Nephron progenitor cell (in vitro differentiated cells): ENCODE measurements around the gene RTN4RL1.

Experiments used
- DNase-seq: peaks from one replicate; pipeline ENCODE4 v3.0.0; 2021
- H3K27ac Mint-ChIP-seq: 2 replicates; pipeline ENCODE4 v1.8.0; 2021; ENCODE audit warnings: mild to moderate bottlenecking, moderate library complexity, mixed read lengths
- H3K27me3 Mint-ChIP-seq: 2 replicates; pipeline ENCODE4 v1.8.0; 2021; ENCODE audit warnings: mild to moderate bottlenecking, low read depth, mixed read lengths; ENCODE audit not compliant: poor library complexity
- H3K36me3 Mint-ChIP-seq: 2 replicates; pipeline ENCODE4 v1.8.0; 2021; ENCODE audit warnings: low read depth, mixed read lengths
- H3K4me1 Mint-ChIP-seq: 2 replicates; pipeline ENCODE4 v1.8.0; 2021; ENCODE audit warnings: mixed read lengths
- H3K4me3 Mint-ChIP-seq: 2 replicates; pipeline ENCODE4 v1.8.0; 2021; ENCODE audit warnings: mild to moderate bottlenecking, moderate library complexity, mixed read lengths
- H3K9me3 Mint-ChIP-seq: 2 replicates; pipeline ENCODE4 v1.8.0; 2021; ENCODE audit warnings: mild to moderate bottlenecking, moderate library complexity, mixed read lengths
- TF ChIP-seq, protein P1 (sequence below): fragments of 200-600 bp; sonication (generic); IDR thresholded peaks from 2 replicates; pipeline ENCODE4 v1.5.0; 2021; ENCODE audit warnings: antibody characterized with exemption

RTN4RL1 gene

DNA sequence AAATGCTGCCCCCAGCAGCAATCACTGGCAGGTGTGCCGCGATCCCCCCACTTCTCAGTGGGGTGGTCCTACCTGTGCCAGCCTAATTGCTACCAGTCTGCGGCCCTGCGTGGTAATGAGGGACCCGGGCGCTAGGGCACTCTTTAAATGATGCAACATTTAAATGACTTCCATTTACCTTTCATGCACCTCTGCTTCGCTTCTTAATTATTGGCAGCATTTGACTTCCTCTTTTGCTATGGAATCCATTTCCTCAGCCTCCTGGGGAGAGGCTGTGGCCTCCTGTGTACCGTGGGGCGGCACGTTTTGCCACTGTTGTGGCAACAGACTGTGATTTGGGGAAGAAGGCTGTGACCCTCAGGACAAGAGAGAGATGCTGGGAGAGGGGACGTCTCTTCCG lies 109.2 kb downstream of the RTN4RL1 start:
- Mint-ChIP-seq H3K9me3 (no peaks in the 10 kb centered on the region), H3K4me3 (no peak overlapping the region), H3K27ac (peak overlapping the region; percentile 1), H3K27me3 (peaks cover 52% of the 10 kb centered on the region), H3K4me1 (peaks cover 66% of the 10 kb centered on the region), H3K36me3 (no peaks in the 10 kb centered on the region)
- TF ChIP-seq, protein P1, sequence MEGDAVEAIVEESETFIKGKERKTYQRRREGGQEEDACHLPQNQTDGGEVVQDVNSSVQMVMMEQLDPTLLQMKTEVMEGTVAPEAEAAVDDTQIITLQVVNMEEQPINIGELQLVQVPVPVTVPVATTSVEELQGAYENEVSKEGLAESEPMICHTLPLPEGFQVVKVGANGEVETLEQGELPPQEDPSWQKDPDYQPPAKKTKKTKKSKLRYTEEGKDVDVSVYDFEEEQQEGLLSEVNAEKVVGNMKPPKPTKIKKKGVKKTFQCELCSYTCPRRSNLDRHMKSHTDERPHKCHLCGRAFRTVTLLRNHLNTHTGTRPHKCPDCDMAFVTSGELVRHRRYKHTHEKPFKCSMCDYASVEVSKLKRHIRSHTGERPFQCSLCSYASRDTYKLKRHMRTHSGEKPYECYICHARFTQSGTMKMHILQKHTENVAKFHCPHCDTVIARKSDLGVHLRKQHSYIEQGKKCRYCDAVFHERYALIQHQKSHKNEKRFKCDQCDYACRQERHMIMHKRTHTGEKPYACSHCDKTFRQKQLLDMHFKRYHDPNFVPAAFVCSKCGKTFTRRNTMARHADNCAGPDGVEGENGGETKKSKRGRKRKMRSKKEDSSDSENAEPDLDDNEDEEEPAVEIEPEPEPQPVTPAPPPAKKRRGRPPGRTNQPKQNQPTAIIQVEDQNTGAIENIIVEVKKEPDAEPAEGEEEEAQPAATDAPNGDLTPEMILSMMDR: no peak
- no peak for DNase-seq

DNA sequence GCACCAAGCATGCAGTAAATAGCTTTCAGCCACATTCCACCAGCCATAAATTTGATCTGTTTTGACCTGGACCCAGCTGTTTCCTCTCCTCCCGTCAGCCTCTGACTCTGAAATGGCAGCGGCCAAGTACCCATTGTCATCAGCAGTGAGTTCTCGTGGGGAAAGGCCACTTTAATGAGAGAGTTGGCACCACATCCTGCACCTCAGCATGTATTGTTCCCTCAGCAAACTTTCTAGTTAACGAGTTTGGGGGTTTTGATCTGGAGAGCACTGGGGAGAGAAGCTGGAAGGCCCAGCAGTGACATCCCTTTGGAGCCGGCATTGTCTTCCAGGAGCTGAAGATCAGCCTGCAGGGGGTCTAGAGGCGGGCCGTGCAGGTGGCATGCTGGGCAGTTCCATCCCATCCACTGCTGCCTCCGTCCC lies 110.5 kb downstream of the RTN4RL1 start:
- no peak for DNase-seq
- TF ChIP-seq, protein P1: no peak
- Mint-ChIP-seq H3K4me3 (no peak overlapping the region), H3K36me3 (no peaks in the 10 kb centered on the region), H3K9me3 (no peaks in the 10 kb centered on the region), H3K27ac (no peak overlapping the region), H3K27me3 (peaks cover 64% of the 10 kb centered on the region), H3K4me1 (peaks cover 56% of the 10 kb centered on the region)

DNA sequence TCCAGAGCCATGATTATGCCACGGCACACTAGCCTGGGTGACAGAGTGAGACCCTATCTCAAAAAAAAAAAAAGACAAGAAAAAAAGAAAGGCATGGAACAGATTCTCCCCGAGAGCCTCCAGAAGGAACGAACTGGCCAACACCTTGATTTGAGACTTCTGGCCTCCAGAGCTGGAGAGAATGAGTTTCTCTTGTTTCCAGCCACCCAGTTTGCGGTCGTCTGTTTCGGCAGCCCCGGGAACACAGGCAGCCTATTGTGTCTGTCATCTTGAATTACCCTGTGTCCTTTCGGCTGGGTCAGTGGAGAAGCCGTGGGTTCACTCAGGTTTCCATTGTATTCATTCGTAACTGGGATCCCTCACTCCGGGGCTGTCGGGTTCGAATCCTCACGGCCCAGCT lies 111.4 kb downstream of the RTN4RL1 start:
- Mint-ChIP-seq H3K4me1 (peaks cover 52% of the 10 kb centered on the region), H3K27ac (no peak overlapping the region), H3K36me3 (no peaks in the 10 kb centered on the region), H3K9me3 (no peaks in the 10 kb centered on the region), H3K27me3 (peaks cover 72% of the 10 kb centered on the region), H3K4me3 (no peak overlapping the region)
- DNase-seq: no peak
- TF ChIP-seq, protein P1: no peak

DNA sequence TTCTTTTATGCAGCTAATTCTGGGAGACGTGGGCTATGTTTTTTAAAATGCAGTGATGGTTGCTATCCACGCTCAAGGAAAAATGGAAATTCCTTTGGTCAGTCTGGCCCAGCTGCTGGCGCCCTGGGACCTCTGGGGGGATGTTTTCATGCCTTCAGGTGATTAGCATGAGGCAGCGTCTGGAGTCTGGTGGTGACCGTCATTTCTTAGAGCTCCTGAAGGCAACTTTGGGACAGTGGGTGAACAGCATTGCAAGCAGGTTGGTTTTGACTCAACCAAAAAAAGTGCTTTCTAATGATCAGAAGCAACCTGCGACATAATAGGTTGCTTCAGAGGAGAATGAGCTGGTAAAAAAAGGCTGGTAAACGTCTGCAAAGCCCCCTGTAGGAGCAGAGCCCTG lies 113.0 kb downstream of the RTN4RL1 start:
- Mint-ChIP-seq H3K4me3 (no peak overlapping the region), H3K27ac (no peak overlapping the region), H3K9me3 (no peaks in the 10 kb centered on the region), H3K36me3 (no peaks in the 10 kb centered on the region), H3K4me1 (peaks cover 58% of the 10 kb centered on the region), H3K27me3 (peaks cover 88% of the 10 kb centered on the region)
- DNase-seq: no peak
- TF ChIP-seq, protein P1: no peak

DNA sequence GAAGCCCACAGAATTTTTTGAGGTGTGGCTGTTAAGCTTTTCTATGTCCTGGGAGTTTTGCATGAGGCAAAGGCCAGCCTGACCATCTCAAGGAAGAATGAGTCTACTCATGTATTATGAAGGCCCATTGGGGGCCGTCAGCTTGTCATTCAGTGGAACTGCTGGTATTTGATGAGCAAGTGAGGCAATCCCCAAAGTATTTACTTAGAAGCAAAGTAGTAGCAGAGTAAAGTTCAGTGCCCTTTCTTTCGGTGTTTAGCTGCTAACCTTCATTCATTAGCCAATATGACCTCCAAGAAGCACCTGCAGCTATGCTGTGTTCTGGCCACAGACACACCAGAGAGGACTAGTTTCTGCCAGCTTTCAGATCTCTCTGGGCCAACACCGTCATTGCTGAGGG lies 115.1 kb downstream of the RTN4RL1 start:
- Mint-ChIP-seq H3K27ac (no peak overlapping the region), H3K4me3 (no peak overlapping the region), H3K27me3 (peaks cover 94% of the 10 kb centered on the region), H3K36me3 (no peaks in the 10 kb centered on the region), H3K9me3 (no peaks in the 10 kb centered on the region), H3K4me1 (peaks cover 60% of the 10 kb centered on the region)
- DNase-seq: no peak
- TF ChIP-seq, protein P1: no peak

DNA sequence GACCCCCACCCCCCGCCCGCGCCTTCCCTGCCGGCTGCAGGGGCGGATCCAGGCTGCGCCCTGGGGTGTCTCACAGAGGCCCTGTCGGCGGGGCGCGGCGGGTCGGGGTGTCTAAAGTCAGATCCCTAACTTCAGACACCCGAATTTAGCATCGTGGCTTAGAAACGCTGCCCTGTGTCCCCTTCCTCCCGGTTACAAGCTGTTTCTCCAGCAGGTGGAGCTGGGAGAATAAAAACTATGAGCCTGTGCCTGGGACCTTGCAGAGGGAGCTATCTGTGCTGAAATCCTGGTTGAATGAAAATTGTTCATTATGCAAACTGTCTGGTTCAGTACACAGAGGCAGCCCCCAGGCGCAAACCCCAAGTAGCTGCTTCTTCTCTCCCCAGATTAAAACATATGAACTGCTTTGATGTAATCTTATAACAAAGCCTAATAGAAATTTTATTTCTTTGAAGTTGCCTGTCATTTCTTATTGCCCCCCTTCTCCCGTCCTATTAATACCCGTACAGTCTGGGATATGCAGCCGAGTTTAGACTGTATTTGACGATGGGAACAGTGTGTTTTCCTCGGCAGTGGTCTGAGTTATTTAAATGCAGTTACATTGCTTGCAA lies 116.3 kb downstream of the RTN4RL1 start:
- peaks cover 60% of the 10 kb centered on the region for H3K4me1 Mint-ChIP-seq
- peak; percentile 54 for DNase-seq
- TF ChIP-seq, protein P1: peak; percentile 57
- H3K27ac Mint-ChIP-seq: no peak overlapping the region
- no peaks in the 10 kb centered on the region for H3K36me3 Mint-ChIP-seq
- H3K27me3 Mint-ChIP-seq: peaks cover 90% of the 10 kb centered on the region
- H3K4me3 Mint-ChIP-seq: peak overlapping the region; percentile 77
- no peaks in the 10 kb centered on the region for H3K9me3 Mint-ChIP-seq
